K562 (cell line): ENCODE results near the gene SYNGR3. TPM values are rescaled to one million over a fixed set of nuclear protein-coding genes. Genes with fewer than 3 reads are reported as not detected.

Experiments used
- AFF1 ChIP-seq, 2 experiments: fragments of 450-650 bp; IDR thresholded peaks; 2 replicates each; pipeline ENCODE4 v1.6.1; 2018; ENCODE audit warnings: mild to moderate bottlenecking in 2 of 2, low read depth in 1 of 2; ENCODE audit not compliant: partially characterized antibody in 2 of 2
- CCNT2 ChIP-seq: IDR thresholded peaks from 2 replicates; pipeline ENCODE4 v1.6.1; 2011; ENCODE audit warnings: borderline replicate concordance, low read depth, mild to moderate bottlenecking, moderate library complexity, mixed read lengths, low read length; ENCODE audit not compliant: insufficient read length; ENCODE audit errors: extremely low read depth
- FOXK2 ChIP-seq, 2 experiments: fragments of 450-650 bp; IDR thresholded peaks in 1 of 2; conservative IDR thresholded peaks in 1 of 2; 2 replicates each; pipeline ENCODE4 v1.6.1; 2016; ENCODE audit warnings: low read depth in 2 of 2, mild to moderate bottlenecking in 1 of 2
- HNRNPLL ChIP-seq: fragments of 200-400 bp; formaldehyde crosslinking; IDR thresholded peaks from 2 replicates; pipeline ENCODE4 v1.6.1; 2017; ENCODE audit warnings: low read length, low read depth, mild to moderate bottlenecking; ENCODE audit not compliant: poor library complexity, severe bottlenecking
- L3MBTL2 ChIP-seq: fragments of 450-650 bp; IDR thresholded peaks from 2 replicates; pipeline ENCODE4 v1.6.1; 2016; ENCODE audit warnings: mild to moderate bottlenecking, moderate library complexity
- MAX ChIP-seq: sonication (generic); formaldehyde crosslinking; IDR thresholded peaks from 2 replicates; pipeline ENCODE4 v1.9.0; 2022; ENCODE audit warnings: mild to moderate bottlenecking, missing genetic modification reagents
- NR2C2 ChIP-seq, 2 experiments: fragments of 200-800 bp in 1 of 2; sonication (Bioruptor generic) in 1 of 2; sonication (generic) in 1 of 2; formaldehyde crosslinking in 1 of 2; IDR thresholded peaks; 2 replicates each; pipeline versions ENCODE4 v1.6.1 to v1.8.0; 2016 to 2022; ENCODE audit warnings: mild to moderate bottlenecking in 1 of 2, missing compliant biosample characterization in 1 of 2, missing genetic modification characterization in 1 of 2, missing genetic modification reagents in 1 of 2
- SIN3B ChIP-seq: fragments of 450-650 bp; IDR thresholded peaks from 2 replicates; pipeline ENCODE4 v1.6.1; 2017; ENCODE audit warnings: low read depth, mild to moderate bottlenecking, moderate library complexity
- SMARCE1 ChIP-seq: fragments of 450-650 bp; IDR thresholded peaks from 2 replicates; pipeline ENCODE4 v1.7.1; 2016; ENCODE audit warnings: mild to moderate bottlenecking
- ZBTB7A ChIP-seq: IDR thresholded peaks from 2 replicates; pipeline ENCODE4 v1.6.1; 2011; ENCODE audit warnings: low read depth, mild to moderate bottlenecking, low read length, moderate library complexity, borderline replicate concordance; ENCODE audit not compliant: control insufficient read depth
- ZKSCAN8 ChIP-seq: fragments of 200-800 bp; sonication (Bioruptor generic); IDR thresholded peaks from 2 replicates; pipeline ENCODE4 v1.6.1; 2016; ENCODE audit warnings: missing genetic modification characterization, missing compliant biosample characterization
- polyA plus RNA-seq, 8 experiments: library from polyadenylated mRNA; depleted of rRNA in 4 of 8; stranded (reverse) in 5 of 8; unstranded in 3 of 8; fragments of >200 nt; fragmentation: Nextera tagmentation in 2 of 8; fragmentation: Illumina TruSeq in 1 of 8; extraction: Ambion mirVana in 2 of 8; extraction: Trizol in 1 of 8; gene quantifications; 2 replicates each; pipeline versions ENCODE4 v1.2.1 to v1.2.3, GENCODE V29; 2011 to 2014; ENCODE audit warnings: inconsistent platforms in 1 of 8, missing spikeins in 1 of 8
- total RNA-seq, 7 experiments: library from RNA; depleted of rRNA in 6 of 7; stranded (reverse); fragments of >200 nt in 6 of 7; fragmentation: Illumina TruSeq in 2 of 7; extraction: Trizol in 2 of 7; gene quantifications; 2 replicates each; pipeline versions ENCODE4 v1.2.1 to v1.2.3, GENCODE V29; 2011 to 2021; ENCODE audit warnings: low replicate concordance in 1 of 7
- TF ChIP-seq, protein P1 (sequence below): fragments of 200-800 bp; sonication (Bioruptor generic); IDR thresholded peaks from 2 replicates; pipeline ENCODE4 v1.6.1; 2017; ENCODE audit warnings: missing genetic modification characterization, missing compliant biosample characterization
- TF ChIP-seq, protein P2 (sequence below): fragments of 250-450 bp; sonication (Bioruptor Pico); IDR thresholded peaks from 2 replicates; pipeline ENCODE4 v1.8.0; 2022; ENCODE audit warnings: inconsistent platforms
- TF ChIP-seq, protein P3 (sequence below): fragments of 450-650 bp; IDR thresholded peaks from 2 replicates; pipeline ENCODE4 v1.6.1; 2016; ENCODE audit warnings: borderline replicate concordance

Gene SYNGR3
- total and polyA plus RNA-seq, 9 of the 15 experiments (the other 6 are each of a cell fraction or from before 2014, with no cell fraction given): 3.7 to 69.2 (median 36.3) TPM

- peak; percentile 4 for TF ChIP-seq HNRNPLL
- TF ChIP-seq, protein P1, sequence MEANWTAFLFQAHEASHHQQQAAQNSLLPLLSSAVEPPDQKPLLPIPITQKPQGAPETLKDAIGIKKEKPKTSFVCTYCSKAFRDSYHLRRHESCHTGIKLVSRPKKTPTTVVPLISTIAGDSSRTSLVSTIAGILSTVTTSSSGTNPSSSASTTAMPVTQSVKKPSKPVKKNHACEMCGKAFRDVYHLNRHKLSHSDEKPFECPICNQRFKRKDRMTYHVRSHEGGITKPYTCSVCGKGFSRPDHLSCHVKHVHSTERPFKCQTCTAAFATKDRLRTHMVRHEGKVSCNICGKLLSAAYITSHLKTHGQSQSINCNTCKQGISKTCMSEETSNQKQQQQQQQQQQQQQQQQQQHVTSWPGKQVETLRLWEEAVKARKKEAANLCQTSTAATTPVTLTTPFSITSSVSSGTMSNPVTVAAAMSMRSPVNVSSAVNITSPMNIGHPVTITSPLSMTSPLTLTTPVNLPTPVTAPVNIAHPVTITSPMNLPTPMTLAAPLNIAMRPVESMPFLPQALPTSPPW (CRISPR knock-in tag): peak; percentile 71
- peak in 1 of 2 experiments; percentile 51; a peak in 2 of 4 replicates for TF ChIP-seq FOXK2 (conservative IDR thresholded peaks at IDR 0.05 in 1 of 2, IDR thresholded peaks at IDR 0.05 in 1 of 2; ENCODE audit: low read depth in 2 of 2)
- TF ChIP-seq NR2C2 (CRISPR knock-in tag; IDR thresholded peaks at IDR 0.05): no peak
- TF ChIP-seq NR2C2 (tag; IDR thresholded peaks at IDR 0.05): peak; percentile 51; the same call in 1 of the 2 replicates
- TF ChIP-seq CCNT2: peak; percentile 8
- peak; percentile 50; the same call in 1 of the 2 replicates for TF ChIP-seq L3MBTL2
- peak; percentile 28; the same call in 1 of the 2 replicates for TF ChIP-seq SMARCE1
- TF ChIP-seq, protein P2, sequence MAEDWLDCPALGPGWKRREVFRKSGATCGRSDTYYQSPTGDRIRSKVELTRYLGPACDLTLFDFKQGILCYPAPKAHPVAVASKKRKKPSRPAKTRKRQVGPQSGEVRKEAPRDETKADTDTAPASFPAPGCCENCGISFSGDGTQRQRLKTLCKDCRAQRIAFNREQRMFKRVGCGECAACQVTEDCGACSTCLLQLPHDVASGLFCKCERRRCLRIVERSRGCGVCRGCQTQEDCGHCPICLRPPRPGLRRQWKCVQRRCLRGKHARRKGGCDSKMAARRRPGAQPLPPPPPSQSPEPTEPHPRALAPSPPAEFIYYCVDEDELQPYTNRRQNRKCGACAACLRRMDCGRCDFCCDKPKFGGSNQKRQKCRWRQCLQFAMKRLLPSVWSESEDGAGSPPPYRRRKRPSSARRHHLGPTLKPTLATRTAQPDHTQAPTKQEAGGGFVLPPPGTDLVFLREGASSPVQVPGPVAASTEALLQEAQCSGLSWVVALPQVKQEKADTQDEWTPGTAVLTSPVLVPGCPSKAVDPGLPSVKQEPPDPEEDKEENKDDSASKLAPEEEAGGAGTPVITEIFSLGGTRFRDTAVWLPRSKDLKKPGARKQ (CRISPR knock-in tag): no peak
- TF ChIP-seq MAX (CRISPR knock-in tag): peak; percentile 77
- no peak for TF ChIP-seq SIN3B
- TF ChIP-seq, protein P3, sequence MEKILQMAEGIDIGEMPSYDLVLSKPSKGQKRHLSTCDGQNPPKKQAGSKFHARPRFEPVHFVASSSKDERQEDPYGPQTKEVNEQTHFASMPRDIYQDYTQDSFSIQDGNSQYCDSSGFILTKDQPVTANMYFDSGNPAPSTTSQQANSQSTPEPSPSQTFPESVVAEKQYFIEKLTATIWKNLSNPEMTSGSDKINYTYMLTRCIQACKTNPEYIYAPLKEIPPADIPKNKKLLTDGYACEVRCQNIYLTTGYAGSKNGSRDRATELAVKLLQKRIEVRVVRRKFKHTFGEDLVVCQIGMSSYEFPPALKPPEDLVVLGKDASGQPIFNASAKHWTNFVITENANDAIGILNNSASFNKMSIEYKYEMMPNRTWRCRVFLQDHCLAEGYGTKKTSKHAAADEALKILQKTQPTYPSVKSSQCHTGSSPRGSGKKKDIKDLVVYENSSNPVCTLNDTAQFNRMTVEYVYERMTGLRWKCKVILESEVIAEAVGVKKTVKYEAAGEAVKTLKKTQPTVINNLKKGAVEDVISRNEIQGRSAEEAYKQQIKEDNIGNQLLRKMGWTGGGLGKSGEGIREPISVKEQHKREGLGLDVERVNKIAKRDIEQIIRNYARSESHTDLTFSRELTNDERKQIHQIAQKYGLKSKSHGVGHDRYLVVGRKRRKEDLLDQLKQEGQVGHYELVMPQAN: peak; percentile 84; the same call in 1 of the 2 replicates
- TF ChIP-seq ZBTB7A: peak; percentile 74; the same call in 1 of the 2 replicates
- TF ChIP-seq AFF1 (IDR thresholded peaks at IDR 0.05; ENCODE audit: low read depth in 1 of 2, partially characterized antibody in 2 of 2): peak in 1 of 2 experiments; percentile 57
- no peak for TF ChIP-seq ZKSCAN8 (CRISPR knock-in tag)
These were observed 37.5 kb downstream of the SYNGR3 start (continued) for GRCh38 chr16:2027024-2028010.
